Esophagus squamous epithelium (tissue), 4 donors: Measurements from ENCODE around the gene TREM2.

Source experiments
- CTCF ChIP-seq, 6 experiments: fragments of 450-650 bp in 4 of 6; fragments of 200-600 bp in 2 of 6; sonication (generic) in 2 of 6; IDR thresholded peaks; one replicate each; pipeline ENCODE4 v1.5.1; 2016 to 2019; ENCODE audit warnings: antibody characterized with exemption in 6 of 6, mild to moderate bottlenecking in 4 of 6, moderate library complexity in 4 of 6
- POLR2A ChIP-seq, 4 donors: fragments of 450-650 bp; IDR thresholded peaks; one replicate each; pipeline ENCODE4 v1.6.1; 2017; ENCODE audit warnings: antibody characterized with exemption in 4 of 4, mild to moderate bottlenecking in 4 of 4, moderate library complexity in 3 of 4

GRCh38 chr6:41175084-41175483, 12.2 kb upstream of the TREM2 start:
- TF ChIP-seq CTCF (IDR thresholded peaks at IDR 0.05) (no peak), POLR2A (IDR thresholded peaks at IDR 0.05) (no peak)
